NCI-H187 treated with DMSO at 0.1 percent for 48 hours (cell line): Measurements from ENCODE around the gene RNF186.
"Not testable (repeated sequence)": the region's sequence is repeated elsewhere in the genome, so short reads cannot be mapped to it uniquely, and the experiment has no call there.

Experiments used
- DNase-seq: peaks from one replicate; lab custom pipeline; 2025; lab: John Stamatoyannopoulos, UW

Gene RNF186

GRCh38 chr1:19793360-19794046 lies 21.6 kb downstream of the RNF186 start:
- no peak for DNase-seq

GRCh38 chr1:19792237-19793002 lies 22.7 kb downstream of the RNF186 start:
- DNase-seq, result no peak

GRCh38 chr1:19790061-19790975 lies 24.8 kb downstream of the RNF186 start:
- DNase-seq, result not testable (repeated sequence)

GRCh38 chr1:19786988-19787423 lies 28.1 kb downstream of the RNF186 start:
- no peak for DNase-seq

- DNase-seq, result no peak
Observed at GRCh38 chr1:19785660-19786059, 29.4 kb downstream of the RNF186 start.

- no peak for DNase-seq
Observed at GRCh38 chr1:19780267-19780877, 34.7 kb downstream of the RNF186 start.

- DNase-seq, result no peak
Observed at GRCh38 chr1:19776933-19777332, 38.1 kb downstream of the RNF186 start.

GRCh38 chr1:19776287-19776686 lies 38.8 kb downstream of the RNF186 start:
- DNase-seq, result no peak

GRCh38 chr1:19775831-19776230 lies 39.3 kb downstream of the RNF186 start:
- no peak for DNase-seq

GRCh38 chr1:19775317-19775716 lies 39.8 kb downstream of the RNF186 start:
- no peak for DNase-seq

- no peak for DNase-seq
Observed at GRCh38 chr1:19774180-19774785, 40.8 kb downstream of the RNF186 start.

- no peak for DNase-seq
Observed at GRCh38 chr1:19773485-19773884, 41.6 kb downstream of the RNF186 start.

GRCh38 chr1:19772053-19772452 lies 43.0 kb downstream of the RNF186 start:
- no peak for DNase-seq

- no peak for DNase-seq
Observed at GRCh38 chr1:19771350-19771749, 43.7 kb downstream of the RNF186 start.

- no peak for DNase-seq
Observed at GRCh38 chr1:19770436-19771190, 44.5 kb downstream of the RNF186 start.

- DNase-seq, result no peak
Observed at GRCh38 chr1:19769211-19769932, 45.7 kb downstream of the RNF186 start.

GRCh38 chr1:19768353-19769210 lies 46.5 kb downstream of the RNF186 start:
- no peak for DNase-seq

- no peak for DNase-seq
Observed at GRCh38 chr1:19765623-19766022, 49.5 kb downstream of the RNF186 start.

GRCh38 chr1:19764848-19765247 lies 50.2 kb downstream of the RNF186 start:
- DNase-seq, result no peak
